Stimulated activated CD8-positive, alpha-beta memory T cell treated with anti-CD3 and anti-CD28 coated beads, Interleukin-4, amount 100 ng/mL, for 4 hours (primary cell): Measurements from ENCODE around the gene PDGFB.

Experiments used
- DNase-seq, 2 donors: peaks; one replicate each; pipeline ENCODE4 v3.0.0-alpha.2; 2020; ENCODE audit warnings: low read depth in 2 of 2, low spot score in 1 of 2

PDGFB gene

DNA sequence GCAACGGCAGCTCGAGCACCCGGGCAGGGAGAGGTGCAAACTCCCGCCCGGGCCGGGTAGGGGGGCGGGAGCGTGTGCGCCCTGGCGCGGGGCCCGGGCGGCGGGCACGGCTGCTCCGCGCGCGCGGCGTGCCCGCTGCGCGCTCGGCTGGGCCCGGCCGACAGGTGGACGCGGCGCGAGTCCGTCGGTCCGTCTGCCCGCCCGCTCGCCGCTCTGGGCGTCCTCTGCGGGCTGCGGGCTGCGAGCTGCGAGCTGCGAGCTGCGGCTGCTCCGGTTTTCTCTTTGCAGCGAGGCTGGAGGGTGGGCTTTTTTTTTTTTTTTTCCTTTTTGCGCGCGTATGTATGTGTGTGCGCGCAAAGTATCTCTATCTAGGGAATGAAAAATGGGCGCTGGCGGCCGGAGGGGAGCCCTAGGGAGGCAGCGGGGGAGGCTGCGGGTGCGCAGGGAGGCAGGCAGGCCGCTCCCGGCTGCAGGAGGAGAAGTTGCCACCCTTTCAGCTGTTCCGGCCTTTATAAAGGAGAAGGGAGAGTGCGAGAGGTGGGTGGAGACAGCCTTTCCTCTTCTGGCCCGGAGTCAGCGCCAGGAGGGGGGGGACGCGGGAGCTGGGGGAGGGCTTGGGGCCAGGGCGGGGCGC is at the start of gene PDGFB:
Gene PDGFB (minus strand): TSS at position 487 of the 634 bp plus-strand sequence. CDS start 1,019 bp downstream, outside the sequence.
- no peak for DNase-seq

DNA sequence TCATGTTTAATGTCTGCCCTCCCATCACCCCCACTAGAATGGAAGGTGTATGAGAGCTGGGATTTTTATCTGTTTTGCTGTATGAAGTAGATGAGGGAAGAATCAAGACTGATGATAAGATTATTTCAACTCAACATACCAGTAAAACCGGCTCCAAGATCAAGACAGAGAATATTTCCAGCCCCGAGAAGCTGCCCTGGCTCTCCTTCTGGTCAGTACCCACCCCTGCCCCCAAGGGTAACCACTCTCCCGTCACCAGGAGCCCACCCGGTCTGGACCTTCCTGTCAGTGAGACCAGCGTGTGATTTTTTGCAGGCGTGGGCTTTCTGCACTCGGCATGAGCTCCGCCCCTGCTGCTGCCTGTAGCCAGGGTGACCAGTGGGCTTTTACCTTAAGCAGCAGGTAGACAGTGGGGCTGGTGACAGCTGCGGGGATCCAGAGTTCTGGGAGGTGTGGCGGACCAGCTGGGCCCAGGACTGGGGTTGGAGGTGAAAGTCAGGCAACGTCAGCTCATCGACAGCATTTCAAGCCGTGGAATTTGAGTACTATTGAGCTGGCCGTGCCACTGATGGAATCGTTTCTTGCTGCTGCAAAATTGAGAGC is 49.1 kb upstream of the PDGFB start:
- no peak for DNase-seq

DNA sequence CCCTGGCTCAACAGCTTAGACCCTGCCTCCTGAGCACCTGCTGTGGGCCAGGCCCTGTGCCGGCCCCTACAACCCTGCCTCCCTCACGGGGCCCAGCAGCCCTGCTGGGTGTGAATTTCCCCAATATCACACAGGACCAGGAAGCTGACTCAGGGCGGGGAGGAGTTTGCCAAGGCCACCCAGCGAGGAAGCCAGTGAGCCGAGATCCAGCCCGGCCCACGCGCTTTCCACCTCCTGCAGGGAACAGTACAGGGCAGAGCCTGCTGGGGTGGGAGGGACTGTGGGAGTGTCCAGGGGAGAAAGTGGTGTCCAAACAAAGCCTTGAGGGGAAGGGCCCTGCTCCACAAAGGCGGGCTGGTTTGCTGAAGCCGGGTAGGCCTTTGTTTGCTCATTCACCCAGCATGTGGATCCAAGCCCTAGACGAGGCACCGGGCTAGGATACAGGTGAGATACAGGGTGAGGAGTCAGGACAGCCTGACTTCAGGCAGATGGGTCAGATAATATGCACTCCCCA is 47.8 kb upstream of the PDGFB start:
- DNase-seq: no peak

DNA sequence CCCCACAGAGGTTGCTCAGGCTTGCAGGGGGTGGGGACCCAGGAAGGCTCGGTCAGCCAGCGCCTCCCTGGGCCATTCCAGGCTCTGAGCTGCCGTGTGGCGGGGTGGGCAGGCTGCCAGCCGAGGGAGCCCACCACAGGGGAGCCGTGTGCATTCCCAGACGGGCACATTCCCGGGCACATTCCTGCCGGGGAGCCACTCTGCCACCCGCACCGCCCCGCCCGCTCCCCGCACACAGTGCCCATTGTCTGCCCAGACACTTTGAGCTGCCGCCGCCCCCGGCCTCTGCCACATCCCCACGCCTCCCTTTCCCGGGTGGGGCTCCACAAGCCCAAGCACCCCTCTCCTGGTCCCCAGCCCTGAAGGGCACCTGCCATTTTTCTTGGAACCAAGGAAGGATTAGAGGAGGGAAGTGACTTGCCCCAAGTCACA is 47.3 kb upstream of the PDGFB start:
- no peak for DNase-seq

DNA sequence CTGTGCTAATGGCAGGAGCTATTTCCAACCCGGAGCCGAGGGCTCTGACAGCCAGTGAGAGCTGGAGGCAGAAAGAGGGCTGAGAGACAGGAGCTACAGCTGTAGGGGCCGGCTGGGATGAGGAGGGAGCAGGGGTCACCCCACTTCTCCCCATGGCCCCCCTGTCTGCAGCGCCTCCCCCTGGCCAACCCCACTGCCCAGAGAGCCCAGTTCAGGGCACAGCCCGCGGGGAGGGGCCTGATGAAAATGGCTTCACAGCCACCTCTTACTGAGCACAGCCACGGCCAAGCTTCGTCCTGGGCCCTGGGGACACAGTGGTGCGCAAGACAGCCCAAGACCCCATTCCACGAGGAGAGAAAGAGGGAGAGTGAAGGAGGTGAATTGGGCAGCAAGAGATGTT is 46.7 kb upstream of the PDGFB start:
- no peak for DNase-seq

DNA sequence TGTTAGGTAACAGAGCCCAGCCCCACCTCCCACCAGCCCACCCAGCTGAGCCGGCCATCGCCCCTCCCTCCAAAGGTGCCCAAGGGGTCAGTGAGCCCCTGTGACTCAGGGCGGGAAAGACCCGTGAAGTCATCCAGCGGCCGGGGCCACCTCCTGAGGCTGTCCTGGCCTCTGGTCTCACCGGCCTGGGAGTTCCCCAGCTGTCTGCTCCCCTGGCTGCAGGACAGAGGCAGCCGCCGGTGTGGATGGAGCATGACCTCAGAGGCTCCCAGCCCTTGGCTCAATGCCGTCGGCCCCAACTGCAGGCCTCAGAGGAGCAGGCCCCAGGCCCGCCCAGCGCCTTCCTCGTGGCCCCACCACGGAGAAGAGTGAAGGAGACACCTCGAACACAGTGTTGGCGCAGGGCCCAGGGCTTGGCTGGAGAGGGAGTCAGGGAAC is 46.0 kb upstream of the PDGFB start:
- DNase-seq: no peak

DNA sequence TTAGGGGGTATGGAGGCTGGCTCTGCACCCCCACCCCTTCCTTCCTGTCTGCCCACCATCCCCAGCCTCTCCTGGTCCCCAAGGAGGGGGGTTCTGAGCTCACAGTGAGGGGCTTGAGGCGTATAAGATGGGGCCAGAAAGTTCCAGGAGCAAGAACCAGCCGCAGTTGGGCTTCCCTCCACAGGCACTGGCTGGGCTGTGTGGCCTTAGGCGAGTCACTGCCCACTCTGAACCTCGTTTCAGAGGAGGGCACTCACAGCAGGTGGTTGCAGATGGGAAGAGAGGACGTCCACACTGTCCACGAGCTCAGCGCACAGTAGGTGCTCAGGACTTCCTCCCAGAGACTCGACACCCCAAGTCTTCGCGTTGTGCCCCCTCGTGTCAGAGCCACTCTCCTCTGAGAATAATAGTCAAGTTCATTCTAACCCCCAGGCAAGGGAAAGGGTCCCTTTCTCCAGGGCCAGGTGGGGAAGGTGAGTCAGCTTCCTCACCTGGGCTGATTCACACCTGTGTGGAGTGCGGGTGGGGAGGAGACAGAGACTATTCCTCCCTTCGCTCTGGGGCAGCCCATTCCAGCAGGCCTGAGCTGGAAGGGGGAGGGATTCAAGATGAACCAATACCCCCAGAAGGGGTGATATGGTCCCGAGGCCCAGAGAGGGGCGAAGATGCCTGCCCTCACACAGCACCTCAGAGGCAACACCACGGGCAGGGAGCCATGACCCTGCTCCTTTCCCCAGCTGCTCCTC is 45.4 kb upstream of the PDGFB start:
- DNase-seq: no peak

DNA sequence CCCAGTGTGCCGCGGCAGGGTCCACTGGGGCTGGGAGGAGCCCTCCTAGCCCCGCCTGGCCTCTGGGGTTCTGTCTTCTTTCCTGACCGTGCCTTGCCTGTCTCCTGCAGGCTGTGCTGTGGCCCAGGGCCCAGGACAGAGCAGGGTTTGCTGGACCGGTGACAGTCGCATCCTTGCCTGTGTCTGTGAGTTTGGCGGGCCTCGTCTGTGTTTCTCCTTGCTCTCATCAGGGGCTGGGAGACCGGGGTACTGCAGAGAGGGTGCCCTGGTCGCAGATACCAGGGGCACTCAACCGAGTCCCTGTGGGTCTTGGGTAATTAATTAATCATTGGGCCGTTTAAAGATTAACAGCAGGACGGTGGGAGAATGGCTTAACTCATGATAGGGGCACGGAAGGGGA is 44.8 kb upstream of the PDGFB start:
- no peak for DNase-seq

DNA sequence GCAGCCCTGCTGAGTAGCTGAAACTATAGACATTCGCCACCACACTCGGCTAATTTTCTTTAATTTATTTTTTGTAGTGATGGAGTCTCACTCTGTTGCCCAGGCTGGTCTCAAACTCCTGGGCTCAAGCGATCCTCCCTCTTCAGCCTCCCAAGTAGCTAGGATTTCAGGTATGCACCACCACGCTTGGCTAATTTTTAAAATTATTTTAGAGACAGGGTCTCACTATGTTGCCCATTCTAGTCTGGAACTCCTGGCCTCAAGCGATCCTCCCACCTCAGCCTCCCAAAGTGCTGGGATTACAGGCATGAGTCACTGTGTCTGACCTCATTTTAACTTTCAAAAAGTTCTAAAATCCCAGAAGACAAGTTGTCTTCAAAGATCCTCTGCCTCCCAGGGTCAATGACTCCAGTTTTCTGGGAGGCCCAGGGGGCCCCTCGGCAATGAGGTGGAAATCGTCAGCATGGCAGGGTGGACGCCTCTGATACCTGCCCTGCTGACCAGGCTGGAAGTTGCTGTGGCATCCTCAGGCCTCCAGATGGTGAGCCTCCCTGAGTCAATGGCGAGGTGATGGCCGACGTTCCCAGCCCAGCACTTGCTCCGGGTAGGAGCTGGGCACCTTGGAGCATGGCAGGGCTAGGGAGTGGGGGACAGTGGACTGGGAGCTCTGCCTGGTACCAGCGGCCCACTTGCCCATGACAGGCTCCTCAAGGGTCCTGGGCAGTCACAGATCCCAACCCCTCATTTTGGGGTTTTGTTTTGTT is 43.5 kb upstream of the PDGFB start:
- no peak for DNase-seq

DNA sequence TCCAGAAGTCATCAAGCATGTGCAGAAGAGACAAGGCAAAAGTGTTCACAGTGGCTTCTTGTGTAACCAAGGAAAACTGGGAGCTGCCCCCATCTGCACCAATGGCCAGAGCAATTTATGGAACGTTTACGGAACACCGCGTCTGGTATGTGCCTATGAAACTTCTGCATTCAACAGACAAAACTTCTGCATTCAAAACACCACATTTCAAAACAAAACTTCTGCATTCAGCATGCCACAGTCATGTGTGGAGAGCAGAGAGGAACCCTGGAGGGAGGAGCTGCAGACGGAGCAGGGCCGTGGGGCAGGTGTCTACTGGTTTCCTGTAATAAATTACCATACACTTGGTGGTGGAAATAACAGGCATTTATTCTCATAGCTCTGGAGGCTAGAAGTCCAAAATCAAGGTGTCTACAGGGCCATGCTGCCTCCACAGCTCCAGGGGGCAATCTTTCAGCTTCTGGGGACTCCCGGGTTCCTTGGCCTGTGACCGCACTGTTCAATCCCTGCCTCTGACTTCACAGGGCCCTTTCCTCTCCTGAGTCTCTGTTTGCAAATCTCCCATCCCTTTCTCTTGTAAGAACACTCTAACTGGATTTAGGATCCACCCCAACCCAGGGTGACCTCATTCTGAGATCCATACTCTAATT is 42.4 kb upstream of the PDGFB start:
- DNase-seq: no peak

DNA sequence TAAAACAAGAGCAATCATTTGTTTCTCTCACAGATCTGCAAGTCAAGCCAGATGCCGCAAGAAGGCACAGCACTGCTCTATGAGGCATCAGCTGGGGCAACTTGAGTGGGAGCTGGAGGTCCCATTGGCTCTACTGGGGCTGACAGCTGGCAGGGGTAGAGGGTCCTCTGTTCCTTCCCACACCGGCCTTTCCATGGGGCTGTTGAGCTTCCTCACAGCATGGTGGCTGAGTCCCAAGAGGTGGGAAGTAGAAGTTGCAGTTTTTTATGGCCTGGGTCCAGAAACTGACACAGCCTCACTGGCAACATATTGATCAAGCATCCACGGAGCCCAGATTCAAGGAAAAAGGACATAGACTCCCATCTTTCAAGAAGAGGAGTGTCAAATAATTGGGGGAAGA is 40.2 kb upstream of the PDGFB start:
- DNase-seq: no peak

DNA sequence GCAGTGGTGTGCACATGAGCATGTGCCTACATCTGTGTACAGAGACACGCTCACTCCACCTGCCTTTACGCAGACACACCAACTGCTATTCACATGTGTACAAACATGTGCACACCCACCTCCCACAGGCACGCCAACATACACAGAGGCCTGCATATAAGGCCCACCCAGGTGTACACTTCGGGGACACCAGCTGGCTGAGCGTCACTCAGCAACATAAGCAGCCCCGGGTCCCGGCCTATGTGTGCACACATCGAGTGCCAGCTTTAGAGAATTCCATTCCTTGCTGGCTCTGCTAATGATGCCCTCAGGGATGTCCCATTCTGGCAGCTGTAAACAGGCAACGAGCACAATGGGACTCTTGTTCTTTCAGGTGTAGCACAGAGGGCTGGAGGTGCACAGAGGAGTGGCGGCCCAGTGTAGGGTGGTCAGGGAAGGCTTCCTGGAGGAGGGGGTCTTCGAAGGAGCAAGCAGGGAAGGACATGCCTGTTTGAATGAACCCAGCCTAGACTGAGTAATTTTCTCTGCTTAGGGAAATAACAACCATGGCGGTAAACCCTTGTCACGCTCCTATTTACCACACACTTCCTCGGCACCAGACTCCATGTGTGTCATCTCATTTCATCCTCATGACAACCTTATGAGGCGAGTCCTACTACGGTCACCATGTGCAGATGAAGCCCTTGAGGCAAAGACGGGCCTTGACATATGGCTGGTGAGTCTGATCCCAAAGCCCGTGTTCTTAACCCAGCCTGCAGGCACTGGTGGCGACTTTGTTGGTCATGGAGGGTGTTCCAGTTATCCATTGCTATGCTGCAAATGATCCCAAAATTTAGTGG is 39.6 kb upstream of the PDGFB start:
- DNase-seq: no peak

DNA sequence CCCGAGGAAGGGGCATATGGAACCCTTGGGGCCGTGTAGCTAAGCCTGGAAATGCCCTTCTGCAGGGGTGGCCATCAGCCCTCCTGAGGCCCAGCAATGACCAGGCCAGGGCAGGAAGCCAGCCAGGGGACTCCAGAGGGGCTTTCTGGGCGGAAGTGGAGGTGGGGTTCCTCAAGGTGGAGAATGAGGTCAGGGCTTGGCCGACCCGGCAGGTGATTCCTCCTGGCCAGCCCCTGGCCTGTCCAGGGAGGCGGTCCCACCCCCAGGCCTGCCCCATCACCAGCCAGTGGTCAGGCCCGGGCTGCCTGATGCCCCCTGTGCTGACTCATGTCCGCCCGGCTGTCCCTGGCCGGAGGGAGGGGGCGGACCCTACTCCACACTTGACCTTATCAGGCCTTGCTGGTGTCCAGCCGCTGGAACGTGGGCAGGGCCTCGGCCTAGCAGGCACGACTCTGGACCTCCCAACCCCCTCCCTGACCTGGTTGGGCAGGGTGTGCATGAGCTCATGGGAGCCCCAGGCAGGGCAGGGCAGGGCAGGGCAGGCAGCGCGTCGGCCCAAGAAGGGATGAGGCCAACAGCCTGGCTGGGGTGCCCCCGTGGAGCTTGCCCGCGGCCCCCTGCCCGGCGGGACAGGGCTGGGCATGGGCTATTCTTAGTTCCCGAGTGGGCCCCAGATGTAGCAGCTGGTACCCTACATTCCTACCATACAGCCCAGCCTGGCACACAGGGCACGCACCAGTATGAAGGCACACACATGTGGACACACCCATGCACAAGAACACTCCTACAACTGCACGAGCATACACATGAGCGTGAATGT is 38.8 kb upstream of the PDGFB start:
- DNase-seq: no peak

DNA sequence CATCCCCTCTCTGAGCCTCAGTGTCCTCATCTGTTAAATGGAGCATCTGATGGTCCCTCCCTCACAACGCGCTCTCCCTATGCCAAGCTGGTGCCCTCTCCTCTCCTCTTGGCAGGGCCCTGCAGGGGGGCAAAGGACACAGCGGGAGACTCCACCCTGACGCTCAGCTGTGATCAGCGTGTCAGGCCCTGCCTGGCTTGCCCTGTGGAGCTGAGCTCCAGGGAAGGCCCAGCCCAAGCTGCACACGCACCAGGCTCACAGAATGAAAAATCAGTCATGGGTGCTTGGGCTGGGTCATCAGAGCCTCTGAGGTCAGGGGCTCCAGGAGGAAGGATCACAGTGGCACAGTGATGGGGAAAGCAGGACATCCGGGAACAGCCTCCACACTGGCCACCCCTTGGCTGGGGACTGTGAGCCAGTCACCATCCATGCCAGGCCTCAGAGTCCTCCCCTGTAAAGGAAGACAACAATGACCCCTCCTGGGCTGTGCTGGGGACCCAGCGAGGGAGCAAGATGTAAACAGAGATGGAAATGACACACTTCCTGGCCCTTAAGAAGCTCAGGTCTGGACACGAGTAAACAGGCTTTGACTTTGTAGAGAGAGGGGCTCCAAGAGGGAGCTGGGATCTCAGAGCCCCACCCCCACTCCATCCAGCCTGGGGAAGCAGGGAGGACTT is 38.0 kb upstream of the PDGFB start:
- DNase-seq: no peak

DNA sequence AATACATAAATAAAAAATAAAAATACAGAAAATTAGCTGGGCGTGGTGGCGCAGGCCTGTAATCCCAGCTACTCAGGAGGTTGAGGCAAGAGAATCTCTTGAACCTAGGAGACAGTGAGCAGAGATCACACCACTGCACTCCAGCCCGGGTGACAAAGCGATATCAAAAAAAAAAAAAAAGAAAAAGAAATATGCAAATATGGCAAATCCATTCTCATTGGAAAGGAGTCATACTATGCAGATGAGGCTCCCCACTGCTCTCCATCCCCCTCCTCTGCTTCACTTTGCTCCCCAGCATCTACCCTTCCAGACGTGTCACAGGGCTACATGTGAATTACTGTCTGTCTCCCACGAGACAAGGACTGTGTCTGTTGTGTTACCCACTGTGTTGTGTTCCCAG is 36.3 kb upstream of the PDGFB start:
- no peak for DNase-seq

DNA sequence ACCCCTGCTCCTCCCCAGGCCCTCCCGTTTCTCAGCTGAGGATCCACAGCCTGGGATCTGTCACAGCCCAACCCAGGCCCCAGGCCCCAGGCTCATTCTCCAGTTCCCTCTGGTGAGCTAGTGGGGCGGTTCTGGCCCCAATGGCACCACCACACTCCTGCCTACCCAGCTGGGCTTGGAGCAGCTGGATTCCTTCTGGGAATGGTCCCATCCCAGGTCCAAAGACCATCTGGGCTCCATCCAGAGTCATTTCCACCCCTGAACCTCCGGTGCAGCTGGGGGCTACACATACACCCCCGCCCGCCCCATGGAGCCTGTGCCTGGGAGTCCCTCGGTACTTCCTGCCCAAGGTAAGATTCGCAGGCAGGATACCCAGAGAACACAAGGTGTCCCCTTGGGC is 35.5 kb upstream of the PDGFB start:
- DNase-seq: no peak

DNA sequence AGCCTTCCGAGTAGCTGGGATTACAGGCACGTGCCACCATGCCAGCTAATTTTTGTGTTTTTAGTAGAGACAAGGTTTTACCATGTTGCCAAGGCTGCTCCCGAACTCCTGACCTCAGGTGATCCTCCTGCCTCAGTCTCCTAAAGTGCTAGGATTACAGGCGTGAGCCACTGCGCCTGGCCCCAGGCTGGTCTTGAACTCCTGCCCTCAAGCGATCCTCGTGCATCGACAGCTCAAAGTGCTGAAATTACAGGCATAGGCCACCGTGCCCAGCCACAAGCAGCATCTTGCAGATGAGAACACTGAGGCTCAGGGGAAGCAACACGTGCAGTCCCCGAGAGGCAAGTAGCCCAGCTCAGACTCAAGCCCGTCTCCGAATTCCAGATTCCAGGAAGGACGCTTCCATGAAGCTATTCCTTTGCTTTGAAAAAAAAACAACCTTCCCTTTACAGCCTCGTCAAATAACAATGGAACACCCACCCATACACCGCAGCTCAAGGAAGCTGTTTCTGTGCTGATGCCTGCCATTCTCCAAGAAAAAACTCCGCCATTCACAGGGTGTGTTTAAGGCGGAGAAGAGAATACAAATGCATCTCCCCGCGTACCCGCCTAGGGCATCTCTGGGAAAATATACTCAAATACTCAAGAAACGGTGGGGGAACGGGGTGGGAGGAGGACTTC is 34.5 kb upstream of the PDGFB start:
- DNase-seq: no peak

DNA sequence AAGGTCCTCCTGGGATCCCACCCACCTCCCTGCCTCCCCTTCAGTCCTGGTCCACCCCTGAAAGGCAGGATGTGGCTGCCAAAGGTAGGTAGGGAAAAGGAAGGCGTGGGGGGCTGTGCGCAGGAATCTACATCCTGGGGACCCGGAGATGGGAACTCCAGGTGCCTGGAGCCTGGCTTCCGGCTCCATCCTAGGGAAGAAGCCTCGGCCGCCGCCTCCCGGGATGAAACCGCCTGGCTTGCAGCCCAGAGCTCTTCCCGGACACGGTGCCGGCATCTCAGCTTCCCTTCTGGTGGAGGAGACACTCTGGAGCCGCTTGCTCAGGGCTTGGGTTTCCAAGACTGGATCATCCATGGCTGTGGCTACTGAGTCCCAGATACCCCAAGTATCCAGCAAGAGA is 33.3 kb upstream of the PDGFB start:
- DNase-seq: no peak
